Effector memory CD8-positive, alpha-beta T cell (primary cell): ENCODE results near the gene OR2A1.
"Not testable (repeated sequence)": the region's sequence is repeated elsewhere in the genome, so short reads cannot be mapped to it uniquely, and the experiment has no call there.

Experiments
- ATAC-seq: fragments of 150-1000 bp; cut with Tn5 transposase; replicated peaks from 2 replicates; pipeline ENCODE4 v1.10.0; 2021; ENCODE audit warnings: mild to moderate bottlenecking, moderate library complexity
- DNase-seq, 3 experiments: peaks; one replicate each; pipeline ENCODE4 v3.0.0; 2021
- H3K27ac Mint-ChIP-seq, 2 donors: one replicate each; pipeline ENCODE4 v1.8.0; 2022; ENCODE audit warnings: mild to moderate bottlenecking in 2 of 2, mixed read lengths in 2 of 2, moderate library complexity in 2 of 2
- H3K27me3 Mint-ChIP-seq, 2 donors: one replicate each; pipeline ENCODE4 v1.8.0; 2022; ENCODE audit warnings: mixed read lengths in 2 of 2
- H3K36me3 Mint-ChIP-seq: one replicate; pipeline ENCODE4 v1.8.0; 2022; ENCODE audit warnings: mild to moderate bottlenecking, moderate library complexity, mixed read lengths; ENCODE audit not compliant: insufficient read depth
- H3K4me1 Mint-ChIP-seq, 2 donors: one replicate each; pipeline ENCODE4 v1.8.0; 2022; ENCODE audit warnings: low read depth in 2 of 2, mixed read lengths in 2 of 2
- H3K4me3 Mint-ChIP-seq, 2 donors: one replicate each; pipeline ENCODE4 v1.8.0; 2022; ENCODE audit warnings: mild to moderate bottlenecking in 2 of 2, mixed read lengths in 2 of 2, moderate library complexity in 2 of 2
- H3K9me3 Mint-ChIP-seq, 2 donors: one replicate each; pipeline ENCODE4 v1.8.0; 2022; ENCODE audit warnings: mixed read lengths in 2 of 2

Gene OR2A1

GRCh38 chr7:144355176-144355822 is 43.1 kb downstream of the OR2A1 start, which contains the start of gene ARHGEF5:
ARHGEF5 (plus strand) TSS chr7:144355402; CDS start chr7:144362670, 7,268 bp downstream.
- H3K36me3 Mint-ChIP-seq, H3K9me3 Mint-ChIP-seq, DNase-seq, H3K27me3 Mint-ChIP-seq: not testable (repeated sequence)
- H3K4me3 Mint-ChIP-seq, result peak within 1 kb of the TSS; percentile 61 to 88
- peak; percentile 76 for ATAC-seq
- peaks cover 2 to 11% of the 10 kb centered on the region in 2 donors for H3K4me1 Mint-ChIP-seq
- peak within 1 kb of the TSS; percentile 65 to 92 for H3K27ac Mint-ChIP-seq

- not testable (repeated sequence) for ATAC-seq, H3K27ac Mint-ChIP-seq, DNase-seq
Observed at GRCh38 chr7:144356185-144356584, 44.0 kb downstream of the OR2A1 start.

GRCh38 chr7:144356860-144357259 is 44.6 kb downstream of the OR2A1 start:
- H3K4me3 Mint-ChIP-seq, H3K27me3 Mint-ChIP-seq, H3K27ac Mint-ChIP-seq, H3K36me3 Mint-ChIP-seq, H3K9me3 Mint-ChIP-seq, DNase-seq: not testable (repeated sequence)
- H3K4me1 Mint-ChIP-seq, result peaks cover 2 to 11% of the 10 kb centered on the region in 2 donors
- ATAC-seq, result peak; percentile 40

More at GRCh38 chr7:144356185-144356584, 44.0 kb downstream of the OR2A1 start:
- H3K4me3 Mint-ChIP-seq, H3K9me3 Mint-ChIP-seq, H3K36me3 Mint-ChIP-seq, H3K27me3 Mint-ChIP-seq: not testable (repeated sequence)
- H3K4me1 Mint-ChIP-seq, result peaks cover 2 to 11% of the 10 kb centered on the region in 2 donors

- H3K4me3 Mint-ChIP-seq, DNase-seq, H3K4me1 Mint-ChIP-seq, H3K27me3 Mint-ChIP-seq, H3K9me3 Mint-ChIP-seq, H3K36me3 Mint-ChIP-seq, H3K27ac Mint-ChIP-seq: not testable (repeated sequence)
- ATAC-seq, result peak; percentile 27
Observed at GRCh38 chr7:144362061-144362460, 49.8 kb downstream of the OR2A1 start.

GRCh38 chr7:144365523-144365922 is 53.3 kb downstream of the OR2A1 start:
- H3K27ac Mint-ChIP-seq, H3K4me3 Mint-ChIP-seq, H3K27me3 Mint-ChIP-seq, H3K9me3 Mint-ChIP-seq, ATAC-seq, DNase-seq, H3K4me1 Mint-ChIP-seq, H3K36me3 Mint-ChIP-seq: not testable (repeated sequence)

- not testable (repeated sequence) for H3K9me3 Mint-ChIP-seq, H3K27me3 Mint-ChIP-seq, H3K4me3 Mint-ChIP-seq, ATAC-seq, DNase-seq, H3K27ac Mint-ChIP-seq, H3K4me1 Mint-ChIP-seq, H3K36me3 Mint-ChIP-seq
Observed at GRCh38 chr7:144367250-144367649, 55.0 kb downstream of the OR2A1 start.

- not testable (repeated sequence) for H3K4me3 Mint-ChIP-seq, DNase-seq, H3K36me3 Mint-ChIP-seq, H3K27ac Mint-ChIP-seq, H3K27me3 Mint-ChIP-seq, ATAC-seq, H3K4me1 Mint-ChIP-seq, H3K9me3 Mint-ChIP-seq
Observed at GRCh38 chr7:144369221-144369620, 57.0 kb downstream of the OR2A1 start.
